Breast epithelium (tissue), 4 donors: ENCODE data around the gene KCTD1. TPM values are rescaled to one million over a fixed set of nuclear protein-coding genes. Genes with fewer than 3 reads are reported as not detected.
"Not testable (repeated sequence)": the region's sequence is repeated elsewhere in the genome, so short reads cannot be mapped to it uniquely, and the experiment has no call there.

Source experiments
- DNase-seq, 2 donors: peaks; one replicate each; pipeline ENCODE4 v3.0.0-alpha.2; 2019; ENCODE audit warnings: low spot score in 2 of 2
- H3K27ac ChIP-seq, 2 donors: fragments of 200-600 bp; sonication (generic) in 1 of 2; one replicate each; pipeline ENCODE4 v1.5.1; 2016 to 2019; ENCODE audit warnings: mild to moderate bottlenecking in 1 of 2
- H3K27me3 ChIP-seq, 2 donors: fragments of 200-600 bp; sonication (generic) in 1 of 2; one replicate each; pipeline versions ENCODE4 v1.5.1 to v1.6.0; 2017 to 2019; ENCODE audit warnings: control low read depth in 1 of 2, mild to moderate bottlenecking in 1 of 2
- H3K36me3 ChIP-seq: fragments of 200-600 bp; one replicate; pipeline ENCODE4 v1.5.1; 2019
- H3K4me1 ChIP-seq, 2 donors: fragments of 200-600 bp; sonication (generic); one replicate each; pipeline ENCODE4 v1.5.1; 2016 to 2019; ENCODE audit warnings: control low read depth in 1 of 2
- H3K4me3 ChIP-seq, 3 donors: fragments of 200-600 bp; sonication (generic); 1 replicate in 2 of 3; 2 replicates in 1 of 3; pipeline ENCODE4 v1.5.1; 2016 to 2019; ENCODE audit warnings: mild to moderate bottlenecking in 3 of 3, moderate library complexity in 2 of 3
- H3K9me3 ChIP-seq, 2 donors: fragments of 200-600 bp; sonication (generic) in 1 of 2; one replicate each; pipeline ENCODE4 v1.5.1; 2016 to 2019; ENCODE audit warnings: control low read depth in 1 of 2
- POLR2A ChIP-seq: fragments of 450-650 bp; IDR thresholded peaks from one replicate; pipeline ENCODE4 v1.6.1; 2016; ENCODE audit warnings: antibody characterized with exemption, mild to moderate bottlenecking, moderate library complexity
- POLR2AphosphoS5 ChIP-seq, 3 donors: sonication (generic); formaldehyde crosslinking; IDR thresholded peaks; one replicate each; pipeline ENCODE4 v1.6.1; 2017; ENCODE audit warnings: antibody characterized with exemption in 3 of 3
- intact Hi-C: fragments of 100-400 bp; cut with DNase I; formaldehyde crosslinking; loops from one replicate; pipeline ENCODE4 v1.15.1; 2023; ENCODE audit warnings: low total_unique reads
- total RNA-seq, 3 donors: library from RNA; depleted of rRNA; stranded (reverse); fragments of >200 nt; gene quantifications; one replicate each; pipeline ENCODE4 v1.1.0, GENCODE V29; 2016
- TF ChIP-seq, protein P1 (sequence below), 3 donors: fragments of 450-650 bp; IDR thresholded peaks; one replicate each; pipeline ENCODE4 v1.5.1; 2016 to 2017; ENCODE audit warnings: antibody characterized with exemption in 3 of 3, mild to moderate bottlenecking in 3 of 3, moderate library complexity in 3 of 3

The KCTD1 gene
- total RNA-seq, 3 donors from 2014 or later, result 5.6 to 47.3 (median 41.6) TPM

- intact Hi-C loops, result no loop called here
- no peaks in the 10 kb centered on the region for H3K36me3 ChIP-seq
- no peak for TF ChIP-seq POLR2AphosphoS5 (IDR thresholded peaks at IDR 0.05)
- no peak for TF ChIP-seq POLR2A
- no peaks in the 10 kb centered on the region for H3K27me3 ChIP-seq
- no peak overlapping the region for H3K4me3 ChIP-seq
- DNase-seq, result no peak
- H3K9me3 ChIP-seq, result no peaks in the 10 kb centered on the region
- no peak overlapping the region for H3K27ac ChIP-seq
- no peaks in the 10 kb centered on the region for H3K4me1 ChIP-seq
These were observed 104.5 kb downstream of the KCTD1 start for GRCh38 chr18:26443853-26444252.

GRCh38 chr18:26442126-26442525 is 106.2 kb downstream of the KCTD1 start:
- Histone ChIP-seq H3K36me3 (no peaks in the 10 kb centered on the region), H3K4me3 (no peak overlapping the region), H3K4me1 (no peaks in the 10 kb centered on the region), H3K27me3 (no peaks in the 10 kb centered on the region), H3K27ac (no peak overlapping the region), H3K9me3 (no peaks in the 10 kb centered on the region)
- no peak for DNase-seq
- intact Hi-C loops, result no loop called here
- TF ChIP-seq POLR2AphosphoS5 (IDR thresholded peaks at IDR 0.05), result no peak
- TF ChIP-seq, protein P1, sequence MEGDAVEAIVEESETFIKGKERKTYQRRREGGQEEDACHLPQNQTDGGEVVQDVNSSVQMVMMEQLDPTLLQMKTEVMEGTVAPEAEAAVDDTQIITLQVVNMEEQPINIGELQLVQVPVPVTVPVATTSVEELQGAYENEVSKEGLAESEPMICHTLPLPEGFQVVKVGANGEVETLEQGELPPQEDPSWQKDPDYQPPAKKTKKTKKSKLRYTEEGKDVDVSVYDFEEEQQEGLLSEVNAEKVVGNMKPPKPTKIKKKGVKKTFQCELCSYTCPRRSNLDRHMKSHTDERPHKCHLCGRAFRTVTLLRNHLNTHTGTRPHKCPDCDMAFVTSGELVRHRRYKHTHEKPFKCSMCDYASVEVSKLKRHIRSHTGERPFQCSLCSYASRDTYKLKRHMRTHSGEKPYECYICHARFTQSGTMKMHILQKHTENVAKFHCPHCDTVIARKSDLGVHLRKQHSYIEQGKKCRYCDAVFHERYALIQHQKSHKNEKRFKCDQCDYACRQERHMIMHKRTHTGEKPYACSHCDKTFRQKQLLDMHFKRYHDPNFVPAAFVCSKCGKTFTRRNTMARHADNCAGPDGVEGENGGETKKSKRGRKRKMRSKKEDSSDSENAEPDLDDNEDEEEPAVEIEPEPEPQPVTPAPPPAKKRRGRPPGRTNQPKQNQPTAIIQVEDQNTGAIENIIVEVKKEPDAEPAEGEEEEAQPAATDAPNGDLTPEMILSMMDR (IDR thresholded peaks at IDR 0.05), result no peak
- TF ChIP-seq POLR2A, result no peak

GRCh38 chr18:26440644-26441043 is 107.7 kb downstream of the KCTD1 start:
- no peaks in the 10 kb centered on the region for H3K4me1 ChIP-seq
- no peak overlapping the region for H3K4me3 ChIP-seq
- intact Hi-C loops, result no loop called here
- no peaks in the 10 kb centered on the region for H3K27me3 ChIP-seq
- no peak for DNase-seq
- peak overlapping the region in 1 of 2 donors; percentile 16 for H3K27ac ChIP-seq
- H3K9me3 ChIP-seq, result no peaks in the 10 kb centered on the region
- TF ChIP-seq, protein P1 (IDR thresholded peaks at IDR 0.05), result no peak
- TF ChIP-seq POLR2A, result no peak
- TF ChIP-seq POLR2AphosphoS5 (IDR thresholded peaks at IDR 0.05), result no peak
- no peaks in the 10 kb centered on the region for H3K36me3 ChIP-seq

DNA sequence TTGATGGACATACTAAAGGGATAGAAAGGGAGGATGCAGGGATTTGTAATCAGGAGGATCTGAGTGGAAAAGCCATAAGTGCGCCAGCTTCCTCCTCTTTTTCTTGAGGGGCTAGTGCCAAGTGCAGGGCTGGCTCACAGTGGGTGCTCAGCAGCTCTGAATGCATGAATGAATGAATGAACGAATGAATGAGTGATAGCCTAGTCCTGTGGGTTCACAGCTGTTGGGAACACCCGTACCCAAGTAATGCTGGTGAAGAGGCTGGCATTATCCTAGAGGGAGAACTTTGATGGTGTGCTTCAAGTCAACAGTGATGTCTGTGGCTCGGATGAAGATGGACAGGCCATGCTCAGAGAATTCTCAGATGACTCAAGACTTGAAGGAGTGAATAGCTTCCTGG is 108.8 kb downstream of the KCTD1 start:
- H3K27ac ChIP-seq, result no peak overlapping the region
- intact Hi-C loops, result no loop called here
- TF ChIP-seq POLR2A, result no peak
- TF ChIP-seq, protein P1 (IDR thresholded peaks at IDR 0.05), result no peak
- TF ChIP-seq POLR2AphosphoS5 (IDR thresholded peaks at IDR 0.05), result no peak
- no peaks in the 10 kb centered on the region for H3K9me3 ChIP-seq
- H3K27me3 ChIP-seq, result no peaks in the 10 kb centered on the region
- no peaks in the 10 kb centered on the region for H3K36me3 ChIP-seq
- no peak overlapping the region for H3K4me3 ChIP-seq
- no peaks in the 10 kb centered on the region for H3K4me1 ChIP-seq
- no peak for DNase-seq

GRCh38 chr18:26438980-26439379 is 109.4 kb downstream of the KCTD1 start:
- H3K9me3 ChIP-seq, result no peaks in the 10 kb centered on the region
- TF ChIP-seq, protein P1 (IDR thresholded peaks at IDR 0.05), result no peak
- TF ChIP-seq POLR2A, result no peak
- TF ChIP-seq POLR2AphosphoS5 (IDR thresholded peaks at IDR 0.05), result no peak
- H3K27ac ChIP-seq, result no peak overlapping the region
- no peaks in the 10 kb centered on the region for H3K36me3 ChIP-seq
- intact Hi-C loops, result no loop called here
- DNase-seq, result no peak
- H3K4me3 ChIP-seq, result no peak overlapping the region
- no peaks in the 10 kb centered on the region for H3K27me3 ChIP-seq
- no peaks in the 10 kb centered on the region for H3K4me1 ChIP-seq

- H3K27ac ChIP-seq, H3K27me3 ChIP-seq, H3K4me1 ChIP-seq, DNase-seq, intact Hi-C loops, H3K36me3 ChIP-seq, H3K9me3 ChIP-seq, H3K4me3 ChIP-seq: not testable (repeated sequence)
These were observed 110.7 kb downstream of the KCTD1 start for GRCh38 chr18:26437634-26438033.
